ENCODE results near the gene BANP.
"Not testable (repeated sequence)": the region's sequence is repeated elsewhere in the genome, so short reads cannot be mapped to it uniquely, and the experiment has no call there.

BANP gene

DNA sequence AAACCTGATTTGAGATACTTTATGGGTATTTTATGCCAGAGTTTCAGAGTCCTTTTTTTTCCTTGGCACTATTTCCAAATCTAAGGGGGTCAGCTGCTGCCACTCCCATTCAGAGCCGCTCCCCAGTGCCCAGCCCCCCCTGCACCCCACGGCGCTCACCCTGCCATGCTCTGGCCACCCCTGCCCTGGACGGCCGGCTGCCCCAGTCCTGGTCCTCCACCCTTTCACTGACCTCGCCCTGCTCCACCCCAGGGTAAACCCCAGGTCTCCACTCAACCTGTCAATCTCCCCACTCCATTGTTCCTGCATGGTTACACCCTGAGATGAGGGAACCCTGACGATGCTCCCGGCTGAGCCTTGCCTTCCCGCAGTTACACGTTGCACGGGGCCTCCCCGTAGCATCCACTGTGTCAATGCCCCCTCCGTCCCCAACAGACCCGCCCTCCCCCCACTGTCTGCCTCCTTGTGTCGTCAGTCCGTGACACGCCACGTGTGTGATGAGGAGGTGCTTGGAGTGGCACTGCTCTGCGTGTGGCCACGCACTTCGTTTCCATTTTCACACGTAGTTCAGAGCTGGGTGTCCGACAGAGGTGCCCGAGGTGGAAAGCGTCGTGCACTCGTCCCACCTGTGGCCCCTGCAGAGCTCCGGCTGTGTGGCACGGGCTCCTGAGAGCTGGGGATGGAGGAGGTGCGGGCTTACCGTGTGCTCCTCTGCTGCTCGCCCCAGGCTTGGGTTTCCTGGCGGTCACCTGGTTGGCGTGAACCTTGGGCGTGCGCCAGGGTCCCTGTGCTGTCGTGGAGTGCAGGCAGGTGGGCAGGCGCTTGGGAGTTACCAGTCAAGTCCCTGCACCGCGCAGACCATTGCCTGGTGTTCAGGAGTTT lies 116.5 kb downstream of the BANP start:
- DNase-seq, result no peak

DNA sequence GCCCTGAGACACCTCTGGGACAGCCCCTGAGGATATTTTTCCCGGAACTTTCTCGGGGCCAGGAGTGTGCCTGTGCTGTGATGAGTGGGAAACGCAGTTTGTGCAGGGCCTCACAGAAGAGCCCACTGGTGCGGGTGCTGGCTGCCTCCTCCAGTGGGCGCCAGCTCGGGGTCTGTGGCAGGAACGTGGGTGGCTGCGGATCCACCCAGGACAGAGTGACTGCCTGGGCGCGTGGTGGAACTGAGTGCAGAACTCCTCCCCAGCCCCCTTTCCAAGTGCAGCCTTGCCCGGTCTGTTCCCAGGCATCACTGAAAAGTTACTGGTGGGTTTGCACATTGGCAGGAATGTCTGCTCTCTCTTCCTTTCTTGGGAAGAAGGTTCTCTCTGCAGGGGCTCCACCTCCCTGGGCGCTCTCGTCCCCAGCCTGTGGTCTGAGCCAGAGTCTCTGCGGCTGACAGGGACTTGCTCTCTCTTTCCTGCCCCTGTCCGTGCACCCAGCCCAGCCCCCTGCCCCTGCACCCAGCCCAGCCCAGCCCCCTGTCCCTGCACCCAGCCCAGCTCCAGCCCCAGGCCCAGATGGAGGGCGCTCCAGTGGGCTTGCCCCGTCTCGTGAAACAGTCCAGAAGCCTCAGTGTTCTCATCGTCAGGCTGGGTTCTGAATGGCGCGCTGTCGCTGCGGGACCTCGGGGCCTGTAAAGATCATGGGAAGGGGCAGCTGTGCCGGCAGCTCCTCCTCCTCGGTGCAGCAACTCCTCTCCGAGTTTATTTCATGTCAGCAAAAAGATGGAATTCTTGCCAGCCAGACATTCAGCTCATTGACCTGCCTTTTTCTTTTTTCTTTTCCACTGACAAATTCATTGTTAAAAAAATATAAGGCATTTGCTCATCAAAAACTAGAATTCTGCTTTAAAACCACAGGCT lies 117.5 kb downstream of the BANP start:
- DNase-seq, result no peak

DNA sequence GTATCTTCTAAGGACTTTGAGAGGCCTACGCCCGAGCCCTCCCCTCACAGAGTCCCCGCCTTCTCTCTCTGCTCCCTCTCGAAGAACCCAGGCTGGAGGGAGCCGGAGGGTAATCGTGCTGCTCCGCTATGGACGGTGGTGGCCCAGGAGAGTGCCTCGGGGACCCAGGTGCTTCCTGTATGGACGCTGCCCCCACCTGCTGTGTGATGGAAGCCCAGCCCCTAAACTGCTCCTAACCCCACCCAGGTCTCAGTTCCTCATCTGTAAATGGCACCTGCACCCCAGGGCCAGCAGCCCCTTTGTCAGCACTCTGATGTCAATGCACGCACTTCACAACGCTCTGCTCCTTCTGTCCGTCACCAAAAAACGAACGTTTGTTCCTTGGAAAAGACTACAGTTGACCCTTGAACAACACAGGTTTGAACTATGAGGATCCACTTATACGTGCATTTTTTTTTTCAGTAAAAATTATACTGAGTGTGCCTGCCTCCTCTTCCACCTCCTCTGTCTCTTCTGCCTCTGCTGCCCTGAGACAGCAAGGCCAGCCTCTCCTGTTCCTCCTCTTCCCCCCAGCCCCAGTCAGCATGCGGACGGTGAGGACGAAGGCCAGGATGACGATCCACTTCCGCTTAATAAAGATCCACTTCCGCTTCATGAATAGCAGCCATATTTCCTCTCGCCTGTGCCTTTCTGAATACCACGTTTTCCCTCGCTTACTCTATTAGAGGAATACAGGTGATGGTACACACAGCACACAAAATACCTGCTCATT lies 118.3 kb downstream of the BANP start:
- no peak for DNase-seq

DNA sequence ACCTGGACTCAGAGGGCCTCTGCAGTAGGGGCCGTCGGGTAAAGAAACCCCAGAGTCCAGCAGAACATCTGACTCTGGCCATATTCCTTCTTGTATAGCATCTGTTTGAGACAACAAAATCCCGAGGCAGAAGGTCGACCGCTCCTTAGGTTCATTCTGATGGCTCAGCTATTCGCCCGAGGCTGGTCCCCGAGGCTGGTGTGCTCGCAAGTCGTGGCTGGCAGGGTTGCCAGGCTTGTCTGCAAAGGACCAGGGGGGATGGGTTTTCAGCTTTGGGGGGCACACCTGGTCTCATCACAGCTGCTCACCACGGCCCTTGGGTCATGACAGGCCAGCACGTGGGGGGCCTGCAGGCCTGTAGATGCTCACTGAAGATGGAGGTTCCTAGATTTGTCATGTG lies 119.1 kb downstream of the BANP start:
- no peak for DNase-seq

DNA sequence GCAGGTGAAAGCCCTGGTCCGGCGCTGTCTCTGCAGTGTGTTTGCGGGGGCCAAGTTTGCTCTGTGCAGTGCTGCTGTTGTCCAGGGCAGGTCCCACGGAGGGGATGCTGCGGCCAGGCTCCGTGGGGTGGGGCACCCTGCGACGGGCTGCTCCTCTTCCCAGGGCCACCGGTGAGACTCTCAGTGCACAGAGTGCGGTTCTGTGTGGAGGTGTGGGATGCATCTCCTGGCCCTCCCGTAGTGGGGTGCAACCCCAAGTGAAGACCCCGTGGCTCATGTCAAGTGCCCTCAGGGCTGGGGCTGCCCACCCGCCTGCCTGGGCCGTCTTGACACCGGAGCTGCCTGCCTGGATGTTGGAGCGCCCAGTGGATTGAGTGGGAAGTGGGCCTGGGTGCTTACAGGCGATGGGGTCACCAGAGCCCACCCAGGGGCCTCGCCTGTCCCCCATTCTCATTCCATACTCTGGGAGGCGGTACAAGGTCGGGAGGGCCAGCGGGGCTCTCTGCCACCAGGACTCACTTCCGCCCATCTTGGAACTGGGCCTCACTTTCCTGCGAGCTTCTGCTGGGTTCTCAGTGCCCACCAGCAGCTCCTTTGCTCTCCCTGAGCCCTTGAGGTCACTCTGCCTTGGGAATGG lies 119.9 kb downstream of the BANP start:
- DNase-seq, result no peak

DNA sequence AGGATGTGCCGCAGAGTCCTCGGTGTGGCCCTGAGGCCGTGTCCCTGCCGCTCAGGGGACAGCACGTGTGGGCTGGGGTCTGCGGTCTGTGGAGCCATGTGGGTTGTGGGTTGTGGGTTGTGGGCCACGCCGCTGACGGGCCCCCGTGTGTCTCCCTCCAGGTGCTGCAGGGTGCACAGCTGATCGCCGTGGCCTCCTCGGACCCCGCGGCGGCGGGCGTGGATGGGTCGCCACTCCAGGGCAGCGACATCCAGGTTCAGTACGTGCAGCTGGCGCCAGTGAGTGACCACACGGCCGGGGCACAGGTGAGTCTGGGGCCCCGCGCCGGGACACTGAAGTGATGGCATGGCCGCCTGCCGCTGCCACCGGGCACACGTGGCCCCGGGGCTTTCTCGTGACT lies 120.7 kb downstream of the BANP start:
- DNase-seq, result no peak

DNA sequence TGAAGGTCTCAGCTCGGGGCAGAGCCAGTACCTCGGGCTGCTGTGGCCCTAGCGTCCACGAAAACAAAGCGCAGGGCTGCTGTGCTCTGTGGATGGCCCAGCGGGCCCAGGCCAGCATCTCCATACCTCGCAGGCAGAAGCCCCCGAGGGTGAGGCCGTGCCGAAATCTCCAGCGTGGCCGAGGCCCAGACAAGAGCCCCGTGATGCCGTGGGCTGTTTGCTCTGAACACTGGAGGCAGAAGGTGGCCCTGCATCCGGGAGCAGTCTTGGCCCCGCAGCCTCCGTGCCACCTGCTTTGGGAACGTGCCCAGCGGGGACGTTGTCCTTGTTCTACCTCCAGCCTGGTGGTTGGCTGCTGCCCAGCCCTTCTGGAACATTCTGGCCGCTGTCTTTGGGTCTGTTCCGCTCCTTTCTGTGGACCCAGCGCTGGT lies 121.4 kb downstream of the BANP start:
- no peak for DNase-seq

DNA sequence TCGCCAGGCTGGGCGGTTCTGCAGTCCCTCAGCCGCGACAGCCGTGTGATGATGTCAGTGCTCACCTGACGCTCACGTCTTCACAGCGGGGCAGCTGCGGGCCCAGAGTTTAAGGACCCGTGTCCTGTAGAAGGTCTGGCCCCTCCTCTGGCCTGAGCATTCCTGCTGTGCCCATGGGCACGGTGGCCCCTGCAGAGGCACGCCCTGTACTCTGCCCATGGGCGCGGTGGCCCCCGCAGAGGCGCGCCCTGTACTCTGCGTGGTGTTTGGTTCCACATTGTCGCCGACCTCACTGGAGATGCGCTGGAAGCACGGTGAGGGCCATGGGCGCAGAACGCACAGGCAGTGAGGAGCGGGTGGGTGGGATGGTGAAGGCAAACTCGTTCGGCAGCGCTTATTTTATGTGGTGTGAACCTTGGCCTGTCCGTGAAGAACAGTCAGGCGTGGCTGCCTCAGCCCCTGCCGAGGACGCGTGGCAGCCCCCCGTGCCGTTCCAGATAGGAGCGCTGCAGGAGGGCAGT lies 122.0 kb downstream of the BANP start:
- no peak for DNase-seq

DNA sequence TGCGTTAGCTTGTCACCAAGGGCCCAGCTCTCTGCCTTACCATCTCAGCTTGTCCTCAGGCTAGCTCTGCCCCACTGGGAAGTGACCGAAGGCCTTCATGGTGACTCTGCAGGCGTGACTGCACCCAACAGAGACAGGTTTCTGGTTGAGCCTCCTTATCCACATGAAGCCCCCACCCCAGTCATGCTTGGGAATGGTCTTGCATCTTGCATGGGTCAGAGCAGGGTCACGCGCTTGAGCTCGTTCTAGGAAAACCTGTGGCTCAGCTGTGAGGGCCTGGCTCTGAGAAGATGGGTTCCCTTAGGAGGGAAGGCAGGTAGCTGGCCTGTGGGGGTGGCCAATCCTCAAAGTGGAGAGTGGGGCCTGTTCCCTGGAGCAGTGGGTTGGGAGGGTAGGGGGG lies 122.8 kb downstream of the BANP start:
- DNase-seq, result no peak

DNA sequence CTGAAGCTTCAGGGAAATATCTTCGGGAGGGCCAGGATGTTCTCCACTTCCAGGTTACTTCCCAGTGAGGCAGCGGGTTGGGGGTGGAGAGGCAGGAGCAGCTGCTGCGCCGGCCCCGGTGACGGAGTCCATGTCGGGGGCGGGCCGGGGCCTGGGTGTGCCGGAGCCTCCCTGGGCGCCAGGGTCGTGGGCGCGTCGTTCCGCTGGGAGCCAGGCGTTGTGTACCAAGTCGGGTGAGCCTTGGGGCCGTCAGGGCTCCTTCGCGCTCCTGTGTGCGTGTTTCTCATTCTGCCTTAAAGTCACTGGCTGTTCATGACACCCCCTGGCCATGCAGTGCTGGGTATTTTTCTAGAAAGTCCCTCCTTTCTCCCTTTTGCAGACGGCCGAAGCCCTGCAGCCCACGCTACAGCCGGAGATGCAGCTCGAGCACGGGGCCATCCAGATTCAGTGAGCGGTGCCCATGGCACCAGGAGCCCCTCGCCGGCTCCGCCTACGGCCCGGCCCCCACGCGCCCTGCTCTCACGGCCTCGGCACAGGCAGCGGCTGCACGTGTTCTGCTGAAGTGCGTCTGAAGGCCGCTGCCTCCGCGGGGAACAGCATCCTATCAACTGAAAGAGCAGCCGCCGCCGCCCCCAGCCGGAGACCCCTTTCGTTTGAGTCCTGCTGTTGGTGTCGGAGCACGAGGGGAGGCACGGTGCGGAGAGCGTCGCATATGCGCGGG lies 125.1 kb downstream of the BANP start:
- no peak for DNase-seq

DNA sequence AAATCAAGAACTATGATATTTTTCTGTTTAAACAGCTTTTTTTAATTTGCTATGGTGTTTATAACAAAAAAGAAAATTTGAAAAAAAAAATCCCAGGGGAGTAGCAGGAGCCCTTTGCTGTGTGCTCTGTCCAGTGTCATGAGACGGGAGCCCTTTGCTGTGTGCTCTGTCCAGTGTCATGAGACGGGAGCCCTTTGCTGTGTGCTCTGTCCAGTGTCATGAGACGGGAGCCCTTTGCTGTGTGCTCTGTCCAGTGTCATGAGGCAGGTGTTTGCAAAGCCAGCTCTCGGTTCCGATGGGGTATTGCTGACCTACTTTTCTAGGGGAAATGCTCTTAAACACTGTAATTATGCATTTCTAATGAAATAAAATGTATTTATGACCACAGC lies 125.7 kb downstream of the BANP start:
- not testable (repeated sequence) for DNase-seq

DNA sequence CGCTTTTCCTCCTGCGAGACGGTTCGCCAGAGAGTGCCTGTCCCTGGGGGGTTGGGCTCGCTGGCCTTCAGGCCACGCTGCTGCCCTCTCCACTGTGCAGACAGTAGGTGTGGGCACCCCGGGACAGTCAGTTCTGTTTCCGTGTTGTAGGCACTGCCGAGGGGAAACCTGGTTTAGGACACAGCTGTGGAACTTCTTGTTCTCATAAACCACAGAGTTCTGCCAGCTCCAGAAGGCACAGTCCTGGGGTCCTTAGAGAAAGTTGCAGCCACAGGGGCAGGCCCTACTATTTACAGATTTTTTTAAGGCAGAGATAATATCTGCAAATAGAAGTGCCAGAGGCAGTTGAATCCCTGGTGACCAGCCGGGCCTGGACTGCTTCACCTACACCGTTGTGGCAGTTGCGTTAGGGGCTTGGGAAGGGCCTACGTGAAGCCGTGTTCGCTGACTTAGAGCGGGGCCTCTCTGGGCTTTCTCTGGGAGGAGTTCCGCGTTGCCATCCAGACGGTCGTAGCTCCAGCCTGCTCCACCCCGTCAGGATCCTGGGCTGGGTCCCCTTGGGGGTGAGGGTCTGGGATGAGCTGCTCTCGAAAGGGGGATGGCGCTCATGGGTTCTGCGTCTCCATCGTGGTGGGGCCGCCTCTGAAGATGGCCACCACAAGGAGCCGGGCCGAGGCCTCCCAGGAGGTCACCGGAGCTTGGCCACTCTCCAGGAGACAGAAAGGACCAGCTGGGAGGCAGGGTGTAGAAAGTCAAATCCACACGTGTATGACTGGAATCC lies 126.3 kb downstream of the BANP start:
- no peak for DNase-seq

DNA sequence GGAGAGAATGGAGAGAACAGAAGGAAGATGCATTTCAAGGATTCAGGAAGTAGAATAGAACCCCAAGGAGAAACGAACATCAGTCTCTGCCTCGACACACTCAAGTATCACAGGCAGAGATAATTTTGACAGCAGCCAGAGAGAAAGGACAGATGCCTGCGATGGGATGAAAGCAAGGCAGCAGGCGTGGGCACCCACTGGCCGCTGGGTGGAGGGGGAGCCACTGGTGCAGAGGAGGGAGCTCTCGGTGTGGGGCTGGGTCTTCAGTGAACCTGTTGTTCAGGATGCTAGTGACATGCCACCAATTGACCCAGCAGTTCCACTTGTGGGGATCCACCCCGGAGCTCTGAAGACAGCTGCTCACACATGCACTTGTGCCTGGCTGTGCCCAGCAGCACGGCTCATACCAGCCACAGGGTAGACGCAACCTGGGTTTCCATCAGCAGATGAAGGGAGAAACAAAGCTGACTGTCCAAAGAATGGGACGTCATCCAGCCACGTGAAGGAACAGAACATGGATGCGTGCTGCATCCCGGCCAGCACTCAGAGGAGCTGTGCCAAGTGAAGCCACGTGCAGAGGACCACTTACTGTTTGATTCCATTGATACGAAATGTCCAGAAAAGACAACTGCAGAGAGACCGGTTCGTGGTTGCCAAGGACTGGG lies 127.0 kb downstream of the BANP start:
- no peak for DNase-seq

DNA sequence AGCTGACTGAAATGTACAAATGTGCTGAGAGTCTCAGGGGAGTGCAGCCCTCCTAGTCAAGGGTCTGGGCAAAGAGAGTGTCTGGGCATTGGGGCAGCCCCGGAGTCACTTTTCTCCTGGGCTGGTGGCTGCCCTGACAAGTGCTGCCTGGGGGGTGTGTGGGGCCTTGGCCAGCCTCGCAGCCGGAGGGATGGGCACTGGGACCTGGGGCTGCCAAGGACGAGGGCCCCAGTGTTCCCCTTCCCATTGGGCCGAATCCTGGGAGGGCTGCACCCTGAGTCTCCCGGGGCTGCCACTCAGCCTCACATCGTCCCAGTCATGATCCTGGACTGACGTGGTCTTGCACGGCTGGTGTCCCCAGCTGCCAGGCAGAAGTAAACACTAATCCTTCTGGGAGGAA lies 132.3 kb downstream of the BANP start:
- no peak for DNase-seq

DNA sequence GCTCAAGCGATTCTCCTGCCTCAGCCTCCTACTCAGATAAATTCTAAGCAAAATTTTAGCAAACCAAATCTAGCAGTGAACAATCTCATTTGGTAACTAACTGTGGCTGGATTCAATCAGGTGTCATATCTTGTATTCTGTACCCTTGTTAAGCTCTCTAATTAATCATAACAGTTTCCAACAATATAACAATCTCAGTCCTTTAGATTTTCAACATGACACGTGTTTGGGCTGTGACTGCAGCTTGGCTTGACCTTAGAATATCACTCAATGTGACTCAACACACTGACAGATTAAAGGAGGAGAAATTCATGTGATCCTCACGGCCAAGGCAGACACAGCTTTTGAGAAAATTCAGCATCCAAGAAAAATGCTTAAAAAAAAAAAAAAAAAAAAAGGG lies 133.6 kb downstream of the BANP start:
- no peak for DNase-seq

DNA sequence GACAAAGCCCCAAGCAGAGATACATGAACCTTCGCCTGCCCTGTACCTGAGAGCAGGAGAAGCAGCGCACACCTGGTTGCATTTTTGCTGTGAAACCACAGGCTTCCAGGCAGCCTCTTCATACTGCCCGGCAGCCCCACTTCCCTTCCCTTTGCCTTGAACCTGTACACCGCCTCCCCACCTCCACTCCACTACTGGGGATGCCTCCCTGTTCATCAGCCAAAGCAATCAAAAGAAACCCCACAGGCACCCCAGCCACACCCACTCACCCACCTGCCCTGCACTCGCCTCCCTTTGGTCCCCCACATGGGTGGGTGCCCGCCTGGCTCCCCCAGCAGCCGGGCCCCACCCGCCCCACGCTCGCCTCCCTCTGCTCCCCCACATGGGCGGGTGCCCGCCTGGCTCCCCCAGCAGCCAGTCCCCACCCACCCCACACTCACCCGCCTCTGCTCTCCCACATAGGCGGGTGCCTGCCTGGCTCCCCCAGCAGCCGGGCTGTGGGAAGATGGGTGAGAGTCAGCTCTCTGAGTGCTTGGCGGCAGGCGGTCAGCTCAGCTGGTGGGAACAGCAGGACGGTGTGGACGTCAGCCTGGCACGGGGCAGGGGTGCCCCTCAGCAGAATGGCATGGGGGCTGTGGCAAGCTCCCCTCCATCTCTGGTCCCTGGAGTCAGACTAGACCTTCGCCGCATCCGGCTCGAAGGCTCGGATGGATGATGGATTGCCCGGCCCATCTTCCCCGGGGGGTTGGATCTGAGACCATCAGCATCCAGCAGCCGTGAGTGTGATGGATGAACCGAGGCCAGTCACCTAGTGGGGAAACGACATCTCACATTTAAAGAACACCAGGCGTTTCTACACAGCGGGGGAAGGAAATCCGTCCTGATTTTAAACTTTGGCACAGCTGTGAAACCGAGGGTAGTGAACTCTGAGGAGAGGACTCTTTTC lies 135.6 kb downstream of the BANP start:
- DNase-seq, result no peak

DNA sequence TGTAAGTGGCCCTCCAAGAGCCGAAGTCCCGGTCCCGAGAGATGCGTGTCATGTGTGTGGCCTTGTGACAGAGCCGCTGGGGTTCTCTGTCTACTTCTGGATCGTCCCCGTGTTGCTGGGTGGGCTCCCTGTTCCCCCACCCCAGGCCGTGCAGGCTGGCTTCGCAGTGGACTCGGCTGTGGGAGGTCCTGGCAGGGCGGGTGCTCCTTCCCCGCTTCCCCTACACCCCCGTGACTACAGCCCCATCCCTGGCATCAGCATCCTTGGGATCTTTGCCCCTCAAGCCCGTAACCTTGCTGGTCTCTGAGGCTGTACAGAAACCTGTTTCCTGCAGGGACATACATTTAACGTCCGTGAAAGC lies 136.3 kb downstream of the BANP start:
- no peak for DNase-seq

DNA sequence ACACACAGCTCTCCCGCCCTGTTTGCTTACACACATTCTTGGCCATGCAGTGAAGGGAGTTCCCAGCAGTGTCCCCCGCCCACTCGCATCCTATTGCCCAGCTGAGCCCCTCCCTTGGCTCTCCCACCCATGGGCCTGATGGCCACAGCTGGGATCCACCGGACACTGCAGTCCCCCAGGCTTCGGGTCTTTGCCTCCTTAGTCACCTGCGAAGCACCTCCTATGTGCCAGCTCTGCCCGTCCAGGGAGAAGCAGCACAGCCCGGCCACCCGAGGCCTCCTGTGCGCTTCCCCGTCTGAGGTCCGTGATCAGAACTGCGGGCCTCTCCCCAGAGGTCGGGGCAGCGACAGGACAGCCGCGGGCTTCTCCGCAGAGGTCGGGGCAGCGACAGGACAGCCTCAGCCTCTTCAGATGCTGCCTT lies 136.9 kb downstream of the BANP start:
- DNase-seq, result no peak

DNA sequence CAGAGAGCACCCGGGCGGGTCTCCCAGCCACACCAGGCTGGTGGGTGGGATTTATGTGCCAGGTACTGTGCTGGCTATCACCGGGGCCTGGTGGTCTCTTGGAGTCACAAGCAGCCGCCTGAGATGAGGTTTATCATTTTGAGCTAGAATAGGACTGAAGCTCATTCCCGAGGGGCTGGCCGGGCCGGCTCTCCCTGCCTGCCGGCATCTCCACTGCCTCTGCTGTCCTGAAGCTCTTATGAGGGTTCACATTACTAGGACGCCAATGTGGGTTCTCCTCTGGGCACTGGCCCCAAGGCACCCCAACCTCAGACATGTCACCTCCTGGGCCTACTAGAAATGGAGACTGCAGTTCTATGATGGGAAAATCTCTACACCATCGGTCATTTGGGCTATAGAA lies 137.4 kb downstream of the BANP start:
- DNase-seq, result not testable (repeated sequence)

Measured in NCI-H1105 treated with DMSO at 0.1 percent for 48 hours (cell line).